NCI-H446 (cell line): ENCODE results near the gene GNPTG.
A peak's percentile ranks its signal among the peaks of the same experiment; 100 is the strongest.

ENCODE experiments used
- DNase-seq, 2 experiments: peaks; one replicate each; lab custom pipeline; 2025; lab: John Stamatoyannopoulos, UW

Gene GNPTG

GRCh38 chr16:1371054-1371978 lies 19.6 kb downstream of the GNPTG start:
- DNase-seq = no peak

- DNase-seq = no peak
These were observed 20.7 kb downstream of the GNPTG start for GRCh38 chr16:1372292-1372950.

GRCh38 chr16:1374418-1375297 lies 22.9 kb downstream of the GNPTG start:
- DNase-seq = no peak

- DNase-seq = no peak
These were observed 23.5 kb downstream of the GNPTG start for GRCh38 chr16:1375298-1375640.

GRCh38 chr16:1375741-1376410 lies 24.1 kb downstream of the GNPTG start:
- DNase-seq = no peak

- no peak for DNase-seq
These were observed 25.8 kb downstream of the GNPTG start for GRCh38 chr16:1377406-1378010.

GRCh38 chr16:1378087-1378803 lies 26.5 kb downstream of the GNPTG start:
- no peak for DNase-seq

- DNase-seq = no peak
These were observed 27.1 kb downstream of the GNPTG start for GRCh38 chr16:1378804-1379303.

- peak in 1 of 2 experiments; percentile 61 for DNase-seq
These were observed 27.8 kb downstream of the GNPTG start for GRCh38 chr16:1379304-1380076.

- no peak for DNase-seq
These were observed 28.5 kb downstream of the GNPTG start for GRCh38 chr16:1380195-1380594.

GRCh38 chr16:1381612-1382406 lies 30.1 kb downstream of the GNPTG start:
- no peak for DNase-seq

GRCh38 chr16:1383556-1383955 lies 31.8 kb downstream of the GNPTG start:
- no peak for DNase-seq

- no peak for DNase-seq
These were observed 33.5 kb downstream of the GNPTG start for GRCh38 chr16:1385232-1385631.

GRCh38 chr16:1387331-1387730 lies 35.6 kb downstream of the GNPTG start:
- no peak for DNase-seq

- no peak for DNase-seq
These were observed 38.0 kb downstream of the GNPTG start for GRCh38 chr16:1389762-1390161.

GRCh38 chr16:1390239-1390779 lies 38.6 kb downstream of the GNPTG start:
- no peak for DNase-seq

GRCh38 chr16:1392826-1393225 lies 41.1 kb downstream of the GNPTG start:
- DNase-seq = no peak

GRCh38 chr16:1393613-1394176 lies 42.0 kb downstream of the GNPTG start:
- DNase-seq = no peak
